Measurements from ENCODE around the gene SCRG1.

SCRG1 gene

GRCh38 chr4:173398779-173399415 is at the start of gene SCRG1:
SCRG1 (minus strand) TSS chr4:173399116; CDS start chr4:173391414, 7,702 bp downstream.
- no peak for DNase-seq (ENCODE audit: low read depth)

- peak; percentile 75 for DNase-seq (ENCODE audit: low read depth)
Observed at GRCh38 chr4:173448103-173448502, 49.2 kb upstream of the SCRG1 start.

GRCh38 chr4:173446416-173446815 is 47.5 kb upstream of the SCRG1 start:
- DNase-seq (ENCODE audit: low read depth), result no peak

GRCh38 chr4:173443121-173443520 is 44.2 kb upstream of the SCRG1 start:
- DNase-seq (ENCODE audit: low read depth), result no peak

- no peak for DNase-seq (ENCODE audit: low read depth)
Observed at GRCh38 chr4:173442223-173442932, 43.5 kb upstream of the SCRG1 start.

GRCh38 chr4:173440888-173441287 is 42.0 kb upstream of the SCRG1 start:
- no peak for DNase-seq (ENCODE audit: low read depth)

- no peak for DNase-seq (ENCODE audit: low read depth)
Observed at GRCh38 chr4:173436771-173437265, 37.9 kb upstream of the SCRG1 start.

- DNase-seq (ENCODE audit: low read depth), result peak; percentile 71
Observed at GRCh38 chr4:173436149-173436579, 37.2 kb upstream of the SCRG1 start.

GRCh38 chr4:173434231-173434630 is 35.3 kb upstream of the SCRG1 start:
- DNase-seq (ENCODE audit: low read depth), result no peak

- DNase-seq (ENCODE audit: low read depth), result no peak
Observed at GRCh38 chr4:173433447-173433846, 34.5 kb upstream of the SCRG1 start.

GRCh38 chr4:173432430-173432829 is 33.5 kb upstream of the SCRG1 start:
- no peak for DNase-seq (ENCODE audit: low read depth)

- no peak for DNase-seq (ENCODE audit: low read depth)
Observed at GRCh38 chr4:173426064-173426463, 27.1 kb upstream of the SCRG1 start.

- DNase-seq (ENCODE audit: low read depth), result peak; percentile 68
Observed at GRCh38 chr4:173424899-173425805, 26.2 kb upstream of the SCRG1 start.

GRCh38 chr4:173420801-173421200 is 21.9 kb upstream of the SCRG1 start:
- no peak for DNase-seq (ENCODE audit: low read depth)

GRCh38 chr4:173420324-173420752 is 21.4 kb upstream of the SCRG1 start:
- no peak for DNase-seq (ENCODE audit: low read depth)

- DNase-seq (ENCODE audit: low read depth), result no peak
Observed at GRCh38 chr4:173418639-173419038, 19.7 kb upstream of the SCRG1 start.

- DNase-seq (ENCODE audit: low read depth), result no peak
Observed at GRCh38 chr4:173417833-173418232, 18.9 kb upstream of the SCRG1 start.

GRCh38 chr4:173415885-173416653 is 17.2 kb upstream of the SCRG1 start:
- DNase-seq (ENCODE audit: low read depth), result no peak

GRCh38 chr4:173415092-173415491 is 16.2 kb upstream of the SCRG1 start:
- no peak for DNase-seq (ENCODE audit: low read depth)

GRCh38 chr4:173414456-173414855 is 15.5 kb upstream of the SCRG1 start:
- DNase-seq (ENCODE audit: low read depth), result no peak

- DNase-seq (ENCODE audit: low read depth), result no peak
Observed at GRCh38 chr4:173413036-173413435, 14.1 kb upstream of the SCRG1 start.
